Lower lobe of right lung (tissue), 2 donors: ENCODE measurements around the gene CYSLTR2. TPM values are rescaled to one million over a fixed set of nuclear protein-coding genes. Genes with fewer than 3 reads are reported as not detected.

Experiments used
- ATAC-seq, 2 donors: fragments of 200-7000 bp; cut with Tn5 transposase; one replicate each; pipeline ENCODE4 v1.9.1; 2020 to 2022; ENCODE audit warnings: mild to moderate bottlenecking in 2 of 2, moderate library complexity in 2 of 2
- DNase-seq: peaks from one replicate; pipeline ENCODE4 v3.0.0-alpha.2; 2020
- H3K27ac ChIP-seq: fragments of 200-600 bp; one replicate; pipeline ENCODE4 v1.8.0; 2022
- H3K27me3 ChIP-seq: fragments of 200-600 bp; one replicate; pipeline ENCODE4 v1.8.0; 2022; ENCODE audit warnings: low read depth
- H3K36me3 ChIP-seq: fragments of 200-600 bp; one replicate; pipeline ENCODE4 v1.8.0; 2022; ENCODE audit warnings: mild to moderate bottlenecking
- H3K4me1 ChIP-seq: fragments of 200-600 bp; one replicate; pipeline ENCODE4 v1.8.0; 2022
- H3K4me3 ChIP-seq: fragments of 200-600 bp; one replicate; pipeline ENCODE4 v1.8.0; 2022; ENCODE audit warnings: mild to moderate bottlenecking
- H3K9me3 ChIP-seq: fragments of 200-600 bp; one replicate; pipeline ENCODE4 v1.8.0; 2022
- CTCF ChIP-seq: fragments of 200-600 bp; IDR thresholded peaks from one replicate; pipeline ENCODE4 v1.8.0; 2022; ENCODE audit warnings: antibody characterized with exemption, mild to moderate bottlenecking
- intact Hi-C: fragments of 100-400 bp; cut with DNase I; formaldehyde crosslinking; loops from one replicate; pipeline ENCODE4 v1.11.0; 2022
- long read RNA-seq: library from polyadenylated mRNA; unstranded; transcript quantifications from one replicate; pipeline ENCODE4 v2.0.0, GENCODE V29; 2021
- total RNA-seq: library from RNA; stranded (reverse); fragmentation: NEBNext Ultra II Directional; extraction: Animal tissue kit (Norgen Biotek cat#: 25700); gene quantifications from one replicate; pipeline ENCODE4 v1.2.1, GENCODE V29; 2021
- donor health status: DM: no; HTN: yes; CAD: no; lungs with severe emphysema.

CYSLTR2 gene
- 2.6 TPM for total RNA-seq
- long read RNA-seq, partial matches to known transcripts: 0 of 1 reads
- long read RNA-seq, other reads (novel, unspliced or antisense): 0 of 1 reads

DNA sequence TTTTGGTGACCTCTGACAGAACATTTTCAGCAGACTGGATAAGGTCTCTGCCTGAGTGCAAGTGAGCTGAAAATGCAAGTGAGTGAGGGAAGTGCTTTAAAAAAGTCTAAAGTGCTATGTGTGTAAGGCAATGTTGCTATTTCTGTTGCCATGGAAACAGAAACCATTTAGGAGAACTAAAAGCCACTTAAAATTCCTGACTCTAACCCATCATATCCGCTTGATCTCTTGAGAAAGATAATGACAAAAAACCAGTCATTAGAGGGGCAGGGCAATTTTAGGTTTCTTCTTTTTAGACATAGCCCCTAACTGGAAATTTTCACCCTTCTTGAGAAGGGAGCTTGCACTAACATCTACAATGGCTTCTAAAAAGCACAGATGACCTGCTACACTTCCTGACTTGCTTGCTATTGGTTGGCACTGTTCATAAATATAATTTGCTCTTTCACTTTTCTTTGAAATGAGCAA is at the start of gene CYSLTR2:
TSS of gene CYSLTR2 (plus strand) at position 458 of the 468 bp plus-strand sequence. CDS start 52,889 bp downstream, outside the sequence.
- intact Hi-C loops: no loop called here
- Histone ChIP-seq H3K4me1 (no peaks in the 10 kb centered on the region), H3K4me3 (peak within 1 kb of the TSS; percentile 25), H3K36me3 (no peaks in the 10 kb centered on the region), H3K27me3 (no peaks in the 10 kb centered on the region), H3K27ac (peak within 1 kb of the TSS; percentile 73), H3K9me3 (no peaks in the 10 kb centered on the region)
- DNase-seq (no peak), ATAC-seq (peak; percentile 83 to 85)
- TF ChIP-seq CTCF: no peak

DNA sequence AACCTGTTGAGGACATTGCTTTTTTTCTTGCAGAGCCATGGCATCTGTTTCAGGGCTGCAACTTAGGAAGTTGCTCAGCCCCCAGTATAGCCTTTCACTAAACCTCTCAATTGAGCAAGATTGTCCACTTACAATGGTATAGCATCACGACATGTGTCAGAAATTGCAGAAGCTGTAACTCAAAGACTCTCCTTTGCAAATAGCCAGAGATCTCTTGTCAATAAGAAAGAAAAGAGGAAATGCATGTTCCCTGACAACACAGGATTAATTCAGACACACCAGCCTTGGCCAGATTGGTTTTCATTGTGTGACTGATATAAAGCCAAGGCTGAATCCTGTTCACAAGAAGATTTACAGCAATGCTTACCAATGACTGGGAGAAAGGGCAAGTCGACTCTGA is 38.7 kb upstream of the CYSLTR2 start:
- no peak for DNase-seq
- intact Hi-C loops: no loop called here
- Histone ChIP-seq H3K4me3 (no peak overlapping the region), H3K4me1 (no peaks in the 10 kb centered on the region), H3K27ac (no peak overlapping the region), H3K27me3 (no peaks in the 10 kb centered on the region), H3K36me3 (no peaks in the 10 kb centered on the region), H3K9me3 (peaks cover 8% of the 10 kb centered on the region)
- no peak for TF ChIP-seq CTCF
- ATAC-seq: peak; percentile 26 to 69

DNA sequence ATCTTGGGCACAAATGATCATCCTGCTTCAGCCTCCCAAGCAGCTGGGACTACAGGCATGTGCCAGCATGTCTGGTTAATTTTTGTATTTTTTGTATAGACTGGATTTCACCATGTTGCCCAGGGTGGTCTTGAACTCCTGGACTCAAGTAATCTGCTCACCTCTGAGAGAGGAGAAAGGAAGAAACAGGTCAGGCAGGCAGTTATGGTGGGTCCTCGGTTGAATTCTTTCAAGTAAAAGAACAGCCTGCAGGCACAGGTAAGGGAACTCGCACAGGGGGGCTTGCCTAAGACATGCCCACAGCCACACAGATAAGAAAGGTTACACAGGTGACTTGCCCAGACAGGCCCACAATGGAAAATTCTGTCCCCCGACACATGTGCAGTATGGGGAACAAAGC is 34.8 kb upstream of the CYSLTR2 start:
- H3K27me3 ChIP-seq: no peaks in the 10 kb centered on the region
- no peak overlapping the region for H3K4me3 ChIP-seq
- intact Hi-C loops: no loop called here
- H3K9me3 ChIP-seq: peaks cover 21% of the 10 kb centered on the region
- ATAC-seq (no peak), DNase-seq (no peak)
- no peaks in the 10 kb centered on the region for H3K4me1 ChIP-seq
- TF ChIP-seq CTCF: no peak
- H3K36me3 ChIP-seq: no peaks in the 10 kb centered on the region
- no peak overlapping the region for H3K27ac ChIP-seq

DNA sequence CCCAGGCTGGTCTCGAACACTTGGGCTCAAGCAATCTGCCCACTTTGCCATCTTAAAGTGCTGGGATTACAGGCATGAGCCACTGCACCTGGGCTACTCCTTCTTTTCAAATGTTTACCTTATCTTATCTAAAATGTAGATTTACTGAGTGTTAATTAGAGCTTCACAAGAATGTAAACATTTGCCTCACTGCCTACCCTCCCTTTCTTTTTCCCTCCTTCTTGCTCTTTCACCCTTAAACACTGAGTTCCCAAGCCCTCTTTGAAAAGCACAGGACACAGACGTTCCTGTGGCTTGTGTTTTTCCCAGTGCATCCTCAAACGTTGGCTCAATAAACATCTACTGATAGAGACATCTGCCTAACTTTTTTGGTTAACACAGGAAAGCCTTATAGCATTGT is 32.7 kb upstream of the CYSLTR2 start:
- Histone ChIP-seq H3K27ac (no peak overlapping the region), H3K4me3 (no peak overlapping the region), H3K36me3 (no peaks in the 10 kb centered on the region), H3K27me3 (no peaks in the 10 kb centered on the region), H3K4me1 (peaks cover 14% of the 10 kb centered on the region), H3K9me3 (peaks cover 21% of the 10 kb centered on the region)
- no peak for TF ChIP-seq CTCF
- intact Hi-C loops: no loop called here
- ATAC-seq: no peak
- DNase-seq: no peak

DNA sequence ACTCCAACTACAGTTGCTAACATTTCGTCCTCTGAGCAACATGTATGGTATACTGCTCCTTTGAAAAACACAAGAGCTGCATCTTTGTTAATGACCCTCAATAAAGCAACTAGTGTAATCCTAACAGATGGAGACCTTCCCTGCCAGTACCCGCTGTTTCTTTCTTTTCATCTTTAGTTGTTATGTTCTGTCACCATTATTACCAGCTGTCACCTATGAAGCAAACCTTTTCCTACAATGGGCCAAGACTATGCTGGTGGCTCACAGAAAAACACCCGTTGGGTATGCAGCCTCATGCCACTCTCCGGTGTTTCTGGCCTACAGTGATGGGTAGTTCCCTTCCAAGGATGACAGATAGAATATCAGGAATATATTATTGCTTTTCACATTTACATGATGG is 29.7 kb upstream of the CYSLTR2 start:
- no peaks in the 10 kb centered on the region for H3K27me3 ChIP-seq
- H3K4me3 ChIP-seq: no peak overlapping the region
- no peaks in the 10 kb centered on the region for H3K36me3 ChIP-seq
- DNase-seq (no peak), ATAC-seq (no peak)
- TF ChIP-seq CTCF: no peak
- intact Hi-C loops: no loop called here
- no peak overlapping the region for H3K27ac ChIP-seq
- H3K4me1 ChIP-seq: peaks cover 20% of the 10 kb centered on the region
- H3K9me3 ChIP-seq: peaks cover 16% of the 10 kb centered on the region
